OCI-LY3 (cell line): ENCODE measurements around the gene EEF2K.

Experiments used
- EZH2phosphoT487 ChIP-seq: fragments of 200-600 bp; shearing (Covaris generic); IDR thresholded peaks from 2 replicates; pipeline ENCODE4 v1.6.1; 2018; ENCODE audit warnings: antibody characterized with exemption, mixed run types, low read depth
- TF ChIP-seq, protein P1 (sequence below): fragments of 200-600, 300-600 bp; sonication (generic); IDR thresholded peaks from 2 replicates; pipeline ENCODE4 v1.5.1; 2014; ENCODE audit warnings: antibody characterized with exemption, low read length, low read depth

DNA sequence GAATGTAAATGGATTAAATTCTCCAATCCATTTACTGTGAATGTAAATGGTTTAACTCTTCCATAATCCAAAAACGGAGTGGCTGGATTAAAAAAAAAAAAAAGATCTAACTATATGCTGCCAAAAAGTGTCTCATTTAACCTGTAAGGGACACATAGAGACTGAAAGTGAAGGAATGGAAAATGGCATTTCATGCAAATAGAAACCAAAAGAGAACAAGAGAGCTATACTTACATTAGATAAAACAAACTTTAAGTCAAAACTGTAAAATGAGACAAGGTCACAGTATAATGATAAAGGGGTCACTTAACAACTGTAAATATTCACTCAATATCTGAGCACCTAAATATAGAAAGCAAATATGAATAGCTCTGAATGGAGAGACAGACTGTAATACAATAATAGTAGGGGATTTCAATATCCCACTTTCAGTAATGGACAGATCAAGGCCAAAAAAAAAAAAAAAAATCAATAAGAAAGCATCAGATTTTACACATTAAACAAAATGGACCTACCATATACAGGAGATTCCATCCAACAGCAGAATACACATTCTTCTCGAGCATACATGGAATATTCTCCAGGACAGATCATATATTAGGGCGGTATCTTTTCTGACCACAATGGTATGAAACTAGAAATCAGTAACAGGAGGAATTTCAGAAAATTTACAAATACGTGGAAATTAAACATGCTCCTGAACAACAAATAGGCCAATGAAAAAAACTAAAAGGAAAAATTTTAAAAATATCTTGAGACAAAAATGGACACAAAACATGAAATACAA is 132.0 kb downstream of the EEF2K start:
- TF ChIP-seq, protein P1, sequence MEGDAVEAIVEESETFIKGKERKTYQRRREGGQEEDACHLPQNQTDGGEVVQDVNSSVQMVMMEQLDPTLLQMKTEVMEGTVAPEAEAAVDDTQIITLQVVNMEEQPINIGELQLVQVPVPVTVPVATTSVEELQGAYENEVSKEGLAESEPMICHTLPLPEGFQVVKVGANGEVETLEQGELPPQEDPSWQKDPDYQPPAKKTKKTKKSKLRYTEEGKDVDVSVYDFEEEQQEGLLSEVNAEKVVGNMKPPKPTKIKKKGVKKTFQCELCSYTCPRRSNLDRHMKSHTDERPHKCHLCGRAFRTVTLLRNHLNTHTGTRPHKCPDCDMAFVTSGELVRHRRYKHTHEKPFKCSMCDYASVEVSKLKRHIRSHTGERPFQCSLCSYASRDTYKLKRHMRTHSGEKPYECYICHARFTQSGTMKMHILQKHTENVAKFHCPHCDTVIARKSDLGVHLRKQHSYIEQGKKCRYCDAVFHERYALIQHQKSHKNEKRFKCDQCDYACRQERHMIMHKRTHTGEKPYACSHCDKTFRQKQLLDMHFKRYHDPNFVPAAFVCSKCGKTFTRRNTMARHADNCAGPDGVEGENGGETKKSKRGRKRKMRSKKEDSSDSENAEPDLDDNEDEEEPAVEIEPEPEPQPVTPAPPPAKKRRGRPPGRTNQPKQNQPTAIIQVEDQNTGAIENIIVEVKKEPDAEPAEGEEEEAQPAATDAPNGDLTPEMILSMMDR = no peak
- no peak for TF ChIP-seq EZH2phosphoT487
